BLaER1 treated with 17β-estradiol and CSF1 and Interleukin-3, amounts not matched to agents 10 nM and 100 nM (cell line): ENCODE measurements around the gene FOXN1.

Experiments
- H3K27ac ChIP-seq, 11 experiments: shearing (Covaris generic); formaldehyde crosslinking; 2 replicates each; pipeline ENCODE4 v1.8.1; 2022
- H3K27me3 ChIP-seq, 11 experiments: shearing (Covaris generic); formaldehyde crosslinking; 2 replicates each; pipeline ENCODE4 v1.8.1; 2022
- H3K36me3 ChIP-seq, 11 experiments: shearing (Covaris generic); formaldehyde crosslinking; 2 replicates each; pipeline ENCODE4 v1.8.1; 2022
- H3K4me1 ChIP-seq, 10 experiments: shearing (Covaris generic); formaldehyde crosslinking; 2 replicates each; pipeline ENCODE4 v1.8.1; 2022
- H3K4me2 ChIP-seq, 11 experiments: shearing (Covaris generic); formaldehyde crosslinking; 2 replicates each; pipeline ENCODE4 v1.8.1; 2022
- H3K4me3 ChIP-seq, 10 experiments: shearing (Covaris generic); formaldehyde crosslinking; 2 replicates each; pipeline ENCODE4 v1.8.1; 2022
- H3K9ac ChIP-seq, 11 experiments: shearing (Covaris generic); formaldehyde crosslinking; 2 replicates each; pipeline ENCODE4 v1.8.1; 2022
- H3K9me3 ChIP-seq, 11 experiments: shearing (Covaris generic); formaldehyde crosslinking; replicated peaks in 1 of 11; 2 replicates each; pipeline ENCODE4 v1.8.1; 2022
- H4K20me1 ChIP-seq, 11 experiments: shearing (Covaris generic); formaldehyde crosslinking; 2 replicates each; pipeline ENCODE4 v1.8.1; 2022
- Cebpa-rat ChIP-seq, 11 experiments: shearing (Covaris generic); IDR thresholded peaks; 2 replicates each; pipeline ENCODE4 v1.8.1; 2022

The FOXN1 gene

GRCh38 chr17:28569446-28569845 is 63.3 kb downstream of the FOXN1 start:
- no peaks in the 10 kb centered on the region for H3K9me3 ChIP-seq
- no peaks in the 10 kb centered on the region for H3K27me3 ChIP-seq
- H3K4me3 ChIP-seq = no peak overlapping the region
- H4K20me1 ChIP-seq = peaks cover 7 to 50% (median 23%) of the 10 kb centered on the region in 11 experiments; a peak in 15 of 22 replicates
- peaks cover 47 to 57% (median 53%) of the 10 kb centered on the region in 10 experiments for H3K4me1 ChIP-seq
- peaks cover 3 to 43% (median 21%) of the 10 kb centered on the region in 11 experiments; a peak in 19 of 22 replicates for H3K36me3 ChIP-seq
- no peak for TF ChIP-seq Cebpa-rat (IDR thresholded peaks at IDR 0.05)
- no peak overlapping the region for H3K27ac ChIP-seq
- H3K9ac ChIP-seq = no peak overlapping the region
- peak overlapping the region; percentile 80 to 96 (median 88) for H3K4me2 ChIP-seq

GRCh38 chr17:28570716-28571360 is 64.7 kb downstream of the FOXN1 start:
- TF ChIP-seq Cebpa-rat (IDR thresholded peaks at IDR 0.05) = no peak
- peak overlapping the region; percentile 79 to 88 (median 87) for H3K9ac ChIP-seq
- peaks cover 10 to 38% (median 28%) of the 10 kb centered on the region in 11 experiments; a peak in 16 of 22 replicates for H4K20me1 ChIP-seq
- H3K4me2 ChIP-seq = peak overlapping the region; percentile 80 to 96 (median 88)
- H3K36me3 ChIP-seq = peaks cover 3 to 45% (median 22%) of the 10 kb centered on the region in 11 experiments; a peak in 18 of 22 replicates
- peaks cover 54 to 67% (median 63%) of the 10 kb centered on the region in 10 experiments for H3K4me1 ChIP-seq
- peak overlapping the region; percentile 78 to 99 (median 96) for H3K4me3 ChIP-seq
- peak overlapping the region; percentile 70 to 83 (median 76) for H3K27ac ChIP-seq
- H3K27me3 ChIP-seq = no peaks in the 10 kb centered on the region
- H3K9me3 ChIP-seq = no peaks in the 10 kb centered on the region

DNA sequence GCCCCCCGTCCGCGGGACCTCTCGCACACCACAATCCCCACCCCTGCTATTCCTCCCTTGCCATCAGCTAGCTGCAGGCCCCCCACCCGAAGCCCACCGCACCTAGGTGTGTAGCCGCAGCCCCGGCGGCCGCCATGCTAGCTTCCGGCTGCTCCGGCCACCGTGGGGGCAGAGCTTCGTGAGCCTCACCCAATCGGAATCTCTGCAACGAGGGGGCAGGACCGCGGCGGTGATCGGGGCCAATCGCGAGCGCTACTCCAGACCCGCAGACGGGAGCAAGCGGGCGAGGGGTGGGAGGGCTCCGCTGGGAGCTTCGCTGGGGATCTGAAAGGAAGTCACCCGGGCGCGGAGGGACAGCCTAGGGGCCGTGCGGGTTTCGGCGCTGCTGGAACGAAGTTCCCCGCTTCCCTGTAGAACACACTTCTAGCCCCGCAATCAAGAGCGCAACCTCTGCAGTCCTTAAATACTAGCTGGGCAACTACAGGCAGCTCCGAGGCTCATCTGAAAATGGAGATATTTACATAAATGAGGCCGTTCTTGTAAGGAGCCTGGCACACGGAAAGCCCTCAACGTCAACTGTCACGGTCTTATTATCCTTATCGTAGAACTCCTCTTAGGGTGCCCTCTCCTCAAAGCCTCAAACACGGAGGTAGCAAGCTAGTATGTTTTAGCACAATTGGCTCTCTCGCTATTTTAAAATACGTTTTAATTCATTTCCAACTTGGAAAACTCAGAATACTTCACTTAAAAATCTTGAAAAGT is 65.4 kb downstream of the FOXN1 start, which contains the start of gene PIGS:
Gene PIGS (minus strand): TSS at position 164 of the 762 bp plus-strand sequence. CDS start 28 bp downstream, at position 136.
- TF ChIP-seq Cebpa-rat (IDR thresholded peaks at IDR 0.05) = no peak

DNA sequence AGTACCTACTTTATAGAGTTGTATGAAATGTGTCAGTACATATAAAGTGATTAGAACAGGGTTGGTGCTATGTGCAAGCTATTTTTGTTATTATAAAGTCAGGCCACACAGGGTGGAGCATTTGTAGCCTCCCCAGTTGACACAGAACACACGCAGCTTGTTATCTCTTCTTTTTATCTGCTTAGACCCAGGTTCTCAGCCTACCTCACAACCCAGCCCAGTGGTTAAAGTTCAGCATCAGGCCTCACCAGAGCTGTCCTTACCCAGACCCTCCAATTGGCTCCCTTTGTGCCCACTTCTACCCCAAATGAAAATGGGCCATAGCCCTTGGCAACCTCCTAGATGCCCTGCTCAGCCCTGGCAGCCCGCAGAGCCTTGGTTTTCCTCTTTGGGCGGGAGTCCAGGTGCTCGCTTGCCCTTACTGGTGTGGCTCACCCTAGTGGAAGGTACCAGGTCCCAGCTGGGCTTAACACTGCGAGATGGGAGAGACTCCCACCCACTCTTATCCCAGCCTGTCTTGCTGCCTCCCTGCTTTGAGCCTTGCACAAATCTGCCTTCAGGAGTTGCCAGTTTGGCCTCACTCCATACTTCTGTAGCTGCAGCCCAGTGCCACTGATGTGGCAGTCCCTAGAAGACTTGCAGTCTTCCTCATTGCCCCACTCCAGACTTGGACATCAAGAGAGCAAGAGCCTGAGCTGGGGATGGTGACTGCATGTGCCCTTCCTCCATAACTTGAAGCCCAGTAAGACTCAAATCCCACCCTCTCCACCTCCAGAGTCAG is 66.3 kb downstream of the FOXN1 start:
- H3K4me2 ChIP-seq = peak overlapping the region; percentile 82 to 95 (median 88)
- H3K9me3 ChIP-seq = no peaks in the 10 kb centered on the region
- no peak for TF ChIP-seq Cebpa-rat (IDR thresholded peaks at IDR 0.05)
- peak overlapping the region; percentile 78 to 99 (median 96); a peak in 18 of 20 replicates for H3K4me3 ChIP-seq
- H4K20me1 ChIP-seq = peaks cover 3 to 31% (median 18%) of the 10 kb centered on the region in 11 experiments; a peak in 13 of 22 replicates
- no peaks in the 10 kb centered on the region for H3K27me3 ChIP-seq
- H3K27ac ChIP-seq = no peak overlapping the region; a peak in 1 of 22 replicates
- H3K36me3 ChIP-seq = peaks cover 0 to 38% (median 21%) of the 10 kb centered on the region in 11 experiments; a peak in 21 of 22 replicates
- H3K9ac ChIP-seq = peak overlapping the region in 10 of 11 experiments; percentile 78 to 88 (median 85); a peak in 17 of 22 replicates
- H3K4me1 ChIP-seq = peaks cover 56 to 68% (median 64%) of the 10 kb centered on the region in 10 experiments

More for the DNA sequence above, 65.4 kb downstream of the FOXN1 start, which contains the start of gene PIGS:
- Histone ChIP-seq H4K20me1 (peaks cover 9 to 35% (median 27%) of the 10 kb centered on the region in 11 experiments; a peak in 14 of 22 replicates), H3K4me2 (peak within 1 kb of the TSS; percentile 82 to 96 (median 89)), H3K9ac (peak within 1 kb of the TSS; percentile 79 to 88 (median 87)), H3K9me3 (no peaks in the 10 kb centered on the region), H3K27ac (peak within 1 kb of the TSS; percentile 70 to 83 (median 76)), H3K4me3 (peak within 1 kb of the TSS; percentile 78 to 99 (median 96)), H3K36me3 (peaks cover 2 to 39% (median 18%) of the 10 kb centered on the region in 11 experiments; a peak in 17 of 22 replicates), H3K27me3 (no peaks in the 10 kb centered on the region), H3K4me1 (peaks cover 58 to 70% (median 65%) of the 10 kb centered on the region in 10 experiments)

- no peak for TF ChIP-seq Cebpa-rat (IDR thresholded peaks at IDR 0.05)
- no peak overlapping the region for H3K4me3 ChIP-seq
- H3K27me3 ChIP-seq = no peaks in the 10 kb centered on the region
- peaks cover 50 to 65% (median 60%) of the 10 kb centered on the region in 10 experiments for H3K4me1 ChIP-seq
- H3K27ac ChIP-seq = no peak overlapping the region
- peaks cover 4 to 31% (median 17%) of the 10 kb centered on the region in 11 experiments; a peak in 11 of 22 replicates for H4K20me1 ChIP-seq
- H3K9ac ChIP-seq = no peak overlapping the region
- H3K36me3 ChIP-seq = peaks cover 4 to 44% (median 27%) of the 10 kb centered on the region in 11 experiments; a peak in 21 of 22 replicates
- peak overlapping the region in 8 of 11 experiments; percentile 84 to 95 (median 88); a peak in 9 of 22 replicates for H3K4me2 ChIP-seq
- H3K9me3 ChIP-seq = no peaks in the 10 kb centered on the region
Measured at GRCh38 chr17:28573040-28573380, 66.9 kb downstream of the FOXN1 start.

DNA sequence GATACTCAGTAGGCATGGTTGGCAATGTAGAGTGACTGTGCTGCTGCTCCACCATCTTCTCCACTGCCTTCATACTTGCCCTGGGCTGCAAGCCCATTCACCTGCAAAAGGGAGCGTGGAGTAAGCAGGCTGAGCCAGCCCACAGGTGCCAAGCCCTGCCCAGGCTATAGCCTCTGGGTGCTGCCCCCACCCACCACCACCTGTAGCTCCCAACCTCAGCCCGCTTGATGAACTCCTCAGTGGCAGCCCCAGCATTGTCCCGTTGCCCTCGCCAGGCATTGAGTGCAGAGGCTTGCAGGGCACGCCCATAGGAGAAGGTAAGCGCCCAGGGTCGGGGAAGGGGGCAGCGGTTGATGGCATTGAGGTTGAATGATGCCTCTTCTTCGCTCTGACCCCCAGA is 67.4 kb downstream of the FOXN1 start:
- Histone ChIP-seq H3K36me3 (peaks cover 9 to 49% (median 32%) of the 10 kb centered on the region in 11 experiments), H3K27me3 (no peaks in the 10 kb centered on the region), H3K4me1 (peaks cover 45 to 62% (median 56%) of the 10 kb centered on the region in 10 experiments), H3K9me3 (no peaks in the 10 kb centered on the region), H3K4me3 (no peak overlapping the region), H3K9ac (no peak overlapping the region), H3K4me2 (peak overlapping the region in 1 of 11 experiments; percentile 85; a peak in 2 of 22 replicates), H3K27ac (no peak overlapping the region), H4K20me1 (peaks cover 2 to 31% (median 13%) of the 10 kb centered on the region in 11 experiments; a peak in 11 of 22 replicates)
- no peak for TF ChIP-seq Cebpa-rat (IDR thresholded peaks at IDR 0.05)

- H3K9me3 ChIP-seq = no peaks in the 10 kb centered on the region
- H3K36me3 ChIP-seq = peaks cover 14 to 53% (median 34%) of the 10 kb centered on the region in 11 experiments
- H3K27me3 ChIP-seq = no peaks in the 10 kb centered on the region
- peaks cover 0 to 30% (median 13%) of the 10 kb centered on the region in 11 experiments; a peak in 10 of 22 replicates for H4K20me1 ChIP-seq
- no peak for TF ChIP-seq Cebpa-rat (IDR thresholded peaks at IDR 0.05)
- no peak overlapping the region for H3K27ac ChIP-seq
- no peak overlapping the region for H3K9ac ChIP-seq
- H3K4me1 ChIP-seq = peaks cover 40 to 62% (median 52%) of the 10 kb centered on the region in 10 experiments
- H3K4me3 ChIP-seq = no peak overlapping the region
- no peak overlapping the region for H3K4me2 ChIP-seq
Measured at GRCh38 chr17:28573966-28574480, 67.9 kb downstream of the FOXN1 start.

- Histone ChIP-seq H3K4me3 (no peak overlapping the region), H3K4me1 (peaks cover 35 to 58% (median 47%) of the 10 kb centered on the region in 10 experiments), H4K20me1 (peaks cover 0 to 25% (median 11%) of the 10 kb centered on the region in 11 experiments; a peak in 10 of 22 replicates), H3K9ac (0 out of 22 replicates have a peak overlapping the region, but pooled peaks of 1 of the 11 experiments have one; percentile 13), H3K4me2 (peak overlapping the region in 1 of 11 experiments; percentile 81; a peak in 3 of 22 replicates), H3K27me3 (no peaks in the 10 kb centered on the region), H3K9me3 (no peaks in the 10 kb centered on the region), H3K27ac (no peak overlapping the region), H3K36me3 (peaks cover 19 to 53% (median 37%) of the 10 kb centered on the region in 11 experiments)
- no peak for TF ChIP-seq Cebpa-rat (IDR thresholded peaks at IDR 0.05)
Measured at GRCh38 chr17:28574526-28574925, 68.4 kb downstream of the FOXN1 start.
